Mesenchymal stem cell (in vitro differentiated cells and primary cell): ENCODE results near the gene AQP12A.

ENCODE experiments used
- DNase-seq: peaks from one replicate; pipeline ENCODE4 v3.0.0-alpha.2; 2013
- H2AFZ ChIP-seq: one replicate; pipeline ENCODE4 v1.6.1; 2013; ENCODE audit warnings: low read depth, mild to moderate bottlenecking, control low read depth, inconsistent platforms, low read length, moderate library complexity
- H2AK5ac ChIP-seq: 2 replicates; pipeline ENCODE4 v1.6.1; 2013; ENCODE audit warnings: low read length, moderate library complexity, mild to moderate bottlenecking, inconsistent platforms; ENCODE audit not compliant: severe bottlenecking
- H2BK120ac ChIP-seq: one replicate; pipeline ENCODE4 v1.6.1; 2013; ENCODE audit warnings: low read depth, mild to moderate bottlenecking, inconsistent platforms, low read length, moderate library complexity
- H2BK12ac ChIP-seq, 2 experiments: one replicate each; pipeline ENCODE4 v1.6.1; 2013; ENCODE audit warnings: inconsistent platforms in 2 of 2, low read length in 2 of 2, mild to moderate bottlenecking in 2 of 2, moderate library complexity in 2 of 2, control low read depth in 1 of 2
- H2BK15ac ChIP-seq: one replicate; pipeline ENCODE4 v1.6.1; 2013; ENCODE audit warnings: mild to moderate bottlenecking, low read depth, inconsistent platforms; ENCODE audit not compliant: poor library complexity, severe bottlenecking
- H2BK5ac ChIP-seq: 2 replicates; pipeline ENCODE4 v1.6.1; 2013; ENCODE audit warnings: low read depth, mild to moderate bottlenecking, low read length, control low read depth, inconsistent platforms; ENCODE audit not compliant: poor library complexity, severe bottlenecking
- H3K14ac ChIP-seq, 2 experiments: one replicate each; pipeline ENCODE4 v1.6.1; 2013; ENCODE audit warnings: inconsistent platforms in 2 of 2, low read length in 2 of 2, control low read depth in 1 of 2, mild to moderate bottlenecking in 1 of 2, moderate library complexity in 1 of 2
- H3K18ac ChIP-seq, 2 experiments: one replicate each; pipeline ENCODE4 v1.6.1; 2013; ENCODE audit warnings: inconsistent platforms in 2 of 2, low read length in 2 of 2, control low read depth in 1 of 2, low read depth in 1 of 2, mild to moderate bottlenecking in 1 of 2
- H3K23ac ChIP-seq, 2 experiments: one replicate each; pipeline ENCODE4 v1.6.1; 2013; ENCODE audit warnings: inconsistent platforms in 2 of 2, low read length in 2 of 2, mild to moderate bottlenecking in 2 of 2, moderate library complexity in 2 of 2, control low read depth in 1 of 2
- H3K27ac ChIP-seq: 2 replicates; pipeline ENCODE4 v1.5.1; 2013; ENCODE audit warnings: mild to moderate bottlenecking, moderate library complexity, low read length, control low read depth, inconsistent platforms; ENCODE audit not compliant: poor library complexity, severe bottlenecking
- H3K27me3 ChIP-seq, 2 experiments: 2 replicates each; pipeline versions ENCODE4 v1.6.1 to v1.7.0; 2013; ENCODE audit warnings: low read length in 2 of 2, mild to moderate bottlenecking in 2 of 2, moderate library complexity in 2 of 2, control low read depth in 1 of 2, inconsistent platforms in 1 of 2; ENCODE audit not compliant: control insufficient read depth in 1 of 2, insufficient read depth in 1 of 2
- H3K36me3 ChIP-seq, 2 experiments: 2 replicates each; pipeline versions ENCODE4 v1.6.1 to v1.7.0; 2013; ENCODE audit warnings: low read length in 2 of 2, control low read depth in 1 of 2, inconsistent platforms in 1 of 2, low read depth in 1 of 2, mild to moderate bottlenecking in 1 of 2; ENCODE audit not compliant: insufficient read depth in 2 of 2, control insufficient read depth in 1 of 2
- H3K4ac ChIP-seq, 2 experiments: one replicate each; pipeline ENCODE4 v1.6.1; 2013; ENCODE audit warnings: inconsistent platforms in 2 of 2, low read length in 2 of 2, mild to moderate bottlenecking in 2 of 2, moderate library complexity in 2 of 2, control low read depth in 1 of 2, low read depth in 1 of 2
- H3K4me1 ChIP-seq: 2 replicates; pipeline ENCODE4 v1.6.1; 2013; ENCODE audit warnings: low read depth, low read length, control low read depth; ENCODE audit not compliant: control insufficient read depth, insufficient read depth
- H3K4me2 ChIP-seq: 2 replicates; pipeline ENCODE4 v1.6.1; 2013; ENCODE audit warnings: low read length, mild to moderate bottlenecking, inconsistent platforms; ENCODE audit not compliant: poor library complexity, severe bottlenecking
- H3K4me3 ChIP-seq, 2 experiments: 2 replicates each; pipeline versions ENCODE4 v1.5.1 to v1.7.0; 2013; ENCODE audit warnings: low read length in 2 of 2, mild to moderate bottlenecking in 2 of 2, control low read depth in 1 of 2, low read depth in 1 of 2; ENCODE audit not compliant: insufficient read depth in 1 of 2
- H3K79me1 ChIP-seq: replicated peaks from 2 replicates; pipeline ENCODE4 v1.6.1; 2013; ENCODE audit warnings: mild to moderate bottlenecking, control low read depth, low read length, inconsistent platforms; ENCODE audit not compliant: poor library complexity, severe bottlenecking
- H3K9ac ChIP-seq: 2 replicates; pipeline ENCODE4 v1.7.0; 2013; ENCODE audit warnings: mild to moderate bottlenecking, low read length, moderate library complexity
- H3K9me3 ChIP-seq: 2 replicates; pipeline ENCODE4 v1.7.0; 2013; ENCODE audit warnings: mild to moderate bottlenecking, low read length; ENCODE audit not compliant: control insufficient read depth
- H4K8ac ChIP-seq: one replicate; pipeline ENCODE4 v1.6.1; 2013; ENCODE audit warnings: inconsistent platforms, mild to moderate bottlenecking, low read length, moderate library complexity
- H4K91ac ChIP-seq: one replicate; pipeline ENCODE4 v1.6.1; 2013; ENCODE audit warnings: mild to moderate bottlenecking, low read length, inconsistent platforms
- WGBS: methylation state at CpG from one replicate; pipeline ENCODE4 v1.1.7; 2013; ENCODE audit warnings: mixed read lengths; 5-methylcytosine and 5-hydroxymethylcytosine counted together

Gene AQP12A

GRCh38 chr2:240720686-240721595 is 29.3 kb downstream of the AQP12A start:
- Histone ChIP-seq H2BK5ac (no peak overlapping the region), H3K9ac (no peak overlapping the region), H2BK15ac (no peak overlapping the region), H3K4me1 (no peaks in the 10 kb centered on the region), H3K27ac (no peak overlapping the region), H3K23ac (no peak overlapping the region), H2BK120ac (no peak overlapping the region), H3K27me3 (peaks cover 0 to 62% of the 10 kb centered on the region in 2 experiments), H3K18ac (no peak overlapping the region), H2BK12ac (no peak overlapping the region), H4K8ac (no peak overlapping the region), H3K4me2 (no peak overlapping the region), H2AFZ (no peak overlapping the region), H3K36me3 (no peaks in the 10 kb centered on the region), H3K9me3 (no peaks in the 10 kb centered on the region), H3K79me1 (no peaks in the 10 kb centered on the region), H2AK5ac (no peak overlapping the region), H3K4ac (no peak overlapping the region), H3K14ac (no peak overlapping the region), H4K91ac (no peak overlapping the region), H3K4me3 (no peak overlapping the region)
- DNase-seq, result no peak
- WGBS, result 86% methylated on average over 25 of the region's 25 CpGs

GRCh38 chr2:240721596-240722180 is 30.0 kb downstream of the AQP12A start:
- H2AFZ ChIP-seq, result no peak overlapping the region
- H2BK12ac ChIP-seq, result no peak overlapping the region
- H3K4me1 ChIP-seq, result no peaks in the 10 kb centered on the region
- H3K27ac ChIP-seq, result no peak overlapping the region
- no peak overlapping the region for H2BK120ac ChIP-seq
- H3K27me3 ChIP-seq, result peaks cover 0 to 58% of the 10 kb centered on the region in 2 experiments
- H4K8ac ChIP-seq, result no peak overlapping the region
- DNase-seq, result no peak
- H3K23ac ChIP-seq, result no peak overlapping the region
- H3K79me1 ChIP-seq, result no peaks in the 10 kb centered on the region
- H2BK5ac ChIP-seq, result no peak overlapping the region
- WGBS, result 94% methylated on average over 20 of the region's 20 CpGs
- no peak overlapping the region for H3K4me2 ChIP-seq
- no peaks in the 10 kb centered on the region for H3K36me3 ChIP-seq
- H2AK5ac ChIP-seq, result no peak overlapping the region
- no peak overlapping the region for H3K9ac ChIP-seq
- H3K4me3 ChIP-seq, result no peak overlapping the region
- H3K4ac ChIP-seq, result no peak overlapping the region
- no peak overlapping the region for H4K91ac ChIP-seq
- H3K9me3 ChIP-seq, result no peaks in the 10 kb centered on the region
- no peak overlapping the region for H2BK15ac ChIP-seq
- H3K14ac ChIP-seq, result no peak overlapping the region
- no peak overlapping the region for H3K18ac ChIP-seq

GRCh38 chr2:240722376-240722775 is 30.7 kb downstream of the AQP12A start:
- Histone ChIP-seq H2AFZ (no peak overlapping the region), H2BK120ac (no peak overlapping the region), H2AK5ac (no peak overlapping the region), H3K27me3 (peaks cover 0 to 63% of the 10 kb centered on the region in 2 experiments), H4K91ac (no peak overlapping the region), H3K14ac (no peak overlapping the region), H2BK15ac (no peak overlapping the region), H3K4me3 (no peak overlapping the region), H3K36me3 (no peaks in the 10 kb centered on the region), H3K4me2 (no peak overlapping the region), H3K4ac (no peak overlapping the region), H2BK5ac (peak overlapping the region; percentile 46), H3K79me1 (no peaks in the 10 kb centered on the region), H3K9ac (no peak overlapping the region), H3K9me3 (no peaks in the 10 kb centered on the region), H3K18ac (no peak overlapping the region), H3K27ac (no peak overlapping the region), H4K8ac (no peak overlapping the region), H3K4me1 (no peaks in the 10 kb centered on the region), H3K23ac (no peak overlapping the region), H2BK12ac (no peak overlapping the region)
- DNase-seq, result no peak
- WGBS, result 88% methylated on average over 16 of the region's 16 CpGs
